AG10803 (cell line): ENCODE data around the gene ZDHHC17.

Source experiments
- DNase-seq: peaks from one replicate; pipeline ENCODE4 v3.0.0; 2010; ENCODE audit warnings: low read depth
- H3K4me3 ChIP-seq: 2 replicates; pipeline ENCODE4 v1.5.1; 2011; ENCODE audit warnings: mild to moderate bottlenecking, low read length, control low read depth
- TF ChIP-seq, protein P1 (sequence below): conservative IDR thresholded peaks from 2 replicates; pipeline ENCODE4 v1.5.1; 2011; ENCODE audit warnings: mild to moderate bottlenecking, low read length, control low read depth, inconsistent platforms

ZDHHC17 gene

GRCh38 chr12:76882367-76882766 is 118.5 kb downstream of the ZDHHC17 start:
- no peak for DNase-seq
- no peak overlapping the region for H3K4me3 ChIP-seq
- TF ChIP-seq, protein P1, sequence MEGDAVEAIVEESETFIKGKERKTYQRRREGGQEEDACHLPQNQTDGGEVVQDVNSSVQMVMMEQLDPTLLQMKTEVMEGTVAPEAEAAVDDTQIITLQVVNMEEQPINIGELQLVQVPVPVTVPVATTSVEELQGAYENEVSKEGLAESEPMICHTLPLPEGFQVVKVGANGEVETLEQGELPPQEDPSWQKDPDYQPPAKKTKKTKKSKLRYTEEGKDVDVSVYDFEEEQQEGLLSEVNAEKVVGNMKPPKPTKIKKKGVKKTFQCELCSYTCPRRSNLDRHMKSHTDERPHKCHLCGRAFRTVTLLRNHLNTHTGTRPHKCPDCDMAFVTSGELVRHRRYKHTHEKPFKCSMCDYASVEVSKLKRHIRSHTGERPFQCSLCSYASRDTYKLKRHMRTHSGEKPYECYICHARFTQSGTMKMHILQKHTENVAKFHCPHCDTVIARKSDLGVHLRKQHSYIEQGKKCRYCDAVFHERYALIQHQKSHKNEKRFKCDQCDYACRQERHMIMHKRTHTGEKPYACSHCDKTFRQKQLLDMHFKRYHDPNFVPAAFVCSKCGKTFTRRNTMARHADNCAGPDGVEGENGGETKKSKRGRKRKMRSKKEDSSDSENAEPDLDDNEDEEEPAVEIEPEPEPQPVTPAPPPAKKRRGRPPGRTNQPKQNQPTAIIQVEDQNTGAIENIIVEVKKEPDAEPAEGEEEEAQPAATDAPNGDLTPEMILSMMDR = no peak

GRCh38 chr12:76883151-76883550 is 119.2 kb downstream of the ZDHHC17 start:
- H3K4me3 ChIP-seq = no peak overlapping the region
- TF ChIP-seq, protein P1 = no peak
- peak; percentile 79 for DNase-seq

DNA sequence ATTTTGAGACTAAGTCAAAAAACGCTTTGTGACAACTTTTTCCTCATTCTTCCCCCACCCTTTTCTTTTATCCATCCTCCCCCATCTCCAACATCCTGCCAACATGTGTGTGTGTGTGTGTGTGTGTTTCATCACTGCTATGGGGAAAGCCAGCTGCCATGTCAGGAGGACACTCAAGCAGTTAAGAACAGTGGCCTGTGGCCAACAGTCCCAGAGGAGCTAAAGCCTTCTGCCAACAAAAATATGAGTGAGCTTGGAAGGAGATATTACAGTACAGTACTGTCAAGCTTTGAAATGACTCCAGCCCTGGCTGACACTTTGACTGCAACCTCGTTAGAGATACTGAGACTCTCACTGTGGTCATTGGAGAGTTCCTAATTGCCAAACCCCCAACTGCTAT is 119.9 kb downstream of the ZDHHC17 start:
- TF ChIP-seq, protein P1 = no peak
- H3K4me3 ChIP-seq = no peak overlapping the region
- peak; percentile 73 for DNase-seq

GRCh38 chr12:76888775-76889174 is 124.9 kb downstream of the ZDHHC17 start:
- no peak for DNase-seq
- H3K4me3 ChIP-seq = no peak overlapping the region
- TF ChIP-seq, protein P1 = no peak

GRCh38 chr12:76890151-76891143 is 126.5 kb downstream of the ZDHHC17 start:
- no peak overlapping the region for H3K4me3 ChIP-seq
- no peak for DNase-seq
- TF ChIP-seq, protein P1 = no peak

- TF ChIP-seq, protein P1 = no peak
These were observed 127.7 kb downstream of the ZDHHC17 start for GRCh38 chr12:76891609-76892008.

GRCh38 chr12:76895796-76896195 is 131.9 kb downstream of the ZDHHC17 start:
- no peak overlapping the region for H3K4me3 ChIP-seq
- TF ChIP-seq, protein P1 = no peak
- no peak for DNase-seq

More at GRCh38 chr12:76891609-76892008, 127.7 kb downstream of the ZDHHC17 start:
- no peak overlapping the region for H3K4me3 ChIP-seq
- DNase-seq = no peak
